ENCODE data around the gene C2CD2L. TPM values are rescaled to one million over a fixed set of nuclear protein-coding genes. Genes with fewer than 3 reads are reported as not detected.
A peak's percentile ranks its signal among the peaks of the same experiment; 100 is the strongest.

The C2CD2L gene
- total RNA-seq, 1 experiment from 2014 or later = 6.4 TPM

DNA sequence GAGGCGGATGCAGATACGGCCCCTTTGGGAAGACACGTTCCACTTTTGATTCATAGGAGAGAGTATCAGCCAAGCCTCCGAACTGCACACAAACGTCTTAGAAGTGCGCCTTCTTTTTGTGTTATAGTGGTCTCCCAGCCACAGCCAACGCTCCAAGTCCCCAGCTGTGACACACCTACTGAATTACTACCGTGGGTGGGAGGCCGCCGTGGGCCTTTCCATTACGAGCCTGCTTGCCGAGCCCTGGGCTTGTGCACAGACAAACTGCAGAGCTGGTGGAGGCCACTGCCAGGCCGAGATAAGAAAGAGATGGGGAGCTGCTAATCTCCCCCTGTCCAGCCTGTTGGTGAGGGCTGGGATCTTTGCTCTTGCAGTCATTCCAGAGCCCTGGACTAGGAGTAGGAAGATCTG is 21.7 kb upstream of the C2CD2L start (continued):
- TF ChIP-seq, protein P1, sequence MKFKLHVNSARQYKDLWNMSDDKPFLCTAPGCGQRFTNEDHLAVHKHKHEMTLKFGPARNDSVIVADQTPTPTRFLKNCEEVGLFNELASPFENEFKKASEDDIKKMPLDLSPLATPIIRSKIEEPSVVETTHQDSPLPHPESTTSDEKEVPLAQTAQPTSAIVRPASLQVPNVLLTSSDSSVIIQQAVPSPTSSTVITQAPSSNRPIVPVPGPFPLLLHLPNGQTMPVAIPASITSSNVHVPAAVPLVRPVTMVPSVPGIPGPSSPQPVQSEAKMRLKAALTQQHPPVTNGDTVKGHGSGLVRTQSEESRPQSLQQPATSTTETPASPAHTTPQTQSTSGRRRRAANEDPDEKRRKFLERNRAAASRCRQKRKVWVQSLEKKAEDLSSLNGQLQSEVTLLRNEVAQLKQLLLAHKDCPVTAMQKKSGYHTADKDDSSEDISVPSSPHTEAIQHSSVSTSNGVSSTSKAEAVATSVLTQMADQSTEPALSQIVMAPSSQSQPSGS (CRISPR knock-in tag; IDR thresholded peaks at IDR 0.05; ENCODE audit: borderline replicate concordance, low read depth) = no peak
- TF ChIP-seq ZNF423 (CRISPR knock-in tag; IDR thresholded peaks at IDR 0.05) = no peak

DNA sequence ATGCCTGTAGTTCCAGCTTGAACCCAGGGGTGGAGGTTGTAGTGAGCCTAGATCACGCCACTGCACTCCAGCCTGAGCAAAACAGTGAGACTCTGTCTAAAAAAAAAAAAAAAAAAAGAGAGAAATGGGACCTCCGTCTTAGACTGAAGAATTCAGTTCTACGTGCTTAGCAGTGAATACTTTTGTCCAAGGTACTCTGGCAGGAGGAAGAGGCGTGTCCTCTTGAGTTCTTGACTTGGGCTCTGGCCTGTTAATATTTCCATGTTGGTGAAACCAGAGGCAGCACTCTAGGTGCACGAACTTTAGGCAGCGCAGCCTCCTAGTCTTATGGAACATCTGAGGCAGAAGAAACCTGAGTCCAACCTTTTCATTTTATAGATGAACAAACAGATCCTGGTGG is 20.0 kb upstream of the C2CD2L start:
- H3K4me3 Mint-ChIP-seq = no peak overlapping the region
- TF ChIP-seq, protein P2, sequence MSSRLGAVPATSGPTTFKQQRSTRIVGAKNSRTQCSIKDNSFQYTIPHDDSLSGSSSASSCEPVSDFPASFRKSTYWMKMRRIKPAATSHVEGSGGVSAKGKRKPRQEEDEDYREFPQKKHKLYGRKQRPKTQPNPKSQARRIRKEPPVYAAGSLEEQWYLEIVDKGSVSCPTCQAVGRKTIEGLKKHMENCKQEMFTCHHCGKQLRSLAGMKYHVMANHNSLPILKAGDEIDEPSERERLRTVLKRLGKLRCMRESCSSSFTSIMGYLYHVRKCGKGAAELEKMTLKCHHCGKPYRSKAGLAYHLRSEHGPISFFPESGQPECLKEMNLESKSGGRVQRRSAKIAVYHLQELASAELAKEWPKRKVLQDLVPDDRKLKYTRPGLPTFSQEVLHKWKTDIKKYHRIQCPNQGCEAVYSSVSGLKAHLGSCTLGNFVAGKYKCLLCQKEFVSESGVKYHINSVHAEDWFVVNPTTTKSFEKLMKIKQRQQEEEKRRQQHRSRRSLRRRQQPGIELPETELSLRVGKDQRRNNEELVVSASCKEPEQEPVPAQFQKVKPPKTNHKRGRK (CRISPR knock-in tag; IDR thresholded peaks at IDR 0.05; ENCODE audit: borderline replicate concordance) = no peak
- no peak for TF ChIP-seq ZNF416 (CRISPR knock-in tag; IDR thresholded peaks at IDR 0.05)
- TF ChIP-seq, protein P3, sequence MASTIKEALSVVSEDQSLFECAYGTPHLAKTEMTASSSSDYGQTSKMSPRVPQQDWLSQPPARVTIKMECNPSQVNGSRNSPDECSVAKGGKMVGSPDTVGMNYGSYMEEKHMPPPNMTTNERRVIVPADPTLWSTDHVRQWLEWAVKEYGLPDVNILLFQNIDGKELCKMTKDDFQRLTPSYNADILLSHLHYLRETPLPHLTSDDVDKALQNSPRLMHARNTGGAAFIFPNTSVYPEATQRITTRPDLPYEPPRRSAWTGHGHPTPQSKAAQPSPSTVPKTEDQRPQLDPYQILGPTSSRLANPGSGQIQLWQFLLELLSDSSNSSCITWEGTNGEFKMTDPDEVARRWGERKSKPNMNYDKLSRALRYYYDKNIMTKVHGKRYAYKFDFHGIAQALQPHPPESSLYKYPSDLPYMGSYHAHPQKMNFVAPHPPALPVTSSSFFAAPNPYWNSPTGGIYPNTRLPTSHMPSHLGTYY (CRISPR knock-in tag; IDR thresholded peaks at IDR 0.05) = no peak
- TF ChIP-seq, protein P4, sequence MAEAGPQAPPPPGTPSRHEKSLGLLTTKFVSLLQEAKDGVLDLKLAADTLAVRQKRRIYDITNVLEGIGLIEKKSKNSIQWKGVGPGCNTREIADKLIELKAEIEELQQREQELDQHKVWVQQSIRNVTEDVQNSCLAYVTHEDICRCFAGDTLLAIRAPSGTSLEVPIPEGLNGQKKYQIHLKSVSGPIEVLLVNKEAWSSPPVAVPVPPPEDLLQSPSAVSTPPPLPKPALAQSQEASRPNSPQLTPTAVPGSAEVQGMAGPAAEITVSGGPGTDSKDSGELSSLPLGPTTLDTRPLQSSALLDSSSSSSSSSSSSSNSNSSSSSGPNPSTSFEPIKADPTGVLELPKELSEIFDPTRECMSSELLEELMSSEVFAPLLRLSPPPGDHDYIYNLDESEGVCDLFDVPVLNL (CRISPR knock-in tag; IDR thresholded peaks at IDR 0.05; ENCODE audit: borderline replicate concordance, low read depth) = no peak
- H3K9me3 Mint-ChIP-seq = no peaks in the 10 kb centered on the region
- DNase-seq (ENCODE audit: low spot score) = no peak
- no peaks in the 10 kb centered on the region for H3K27me3 Mint-ChIP-seq (ENCODE audit: low read depth)
- CTCF ChIA-PET = interaction anchor here (1.3 kb wide), 1 partner anchor 251 kb away, joined by 3 read pairs; no protein-coding TSS in a partner anchor
- H3K36me3 Mint-ChIP-seq = peaks cover 5% of the 10 kb centered on the region
- peaks cover 3% of the 10 kb centered on the region for H3K4me1 Mint-ChIP-seq
- no peak for ATAC-seq
- peak overlapping the region; percentile 65; the same call in 1 of the 2 replicates for H3K27ac Mint-ChIP-seq
- POLR2A ChIA-PET = no interaction called here

DNA sequence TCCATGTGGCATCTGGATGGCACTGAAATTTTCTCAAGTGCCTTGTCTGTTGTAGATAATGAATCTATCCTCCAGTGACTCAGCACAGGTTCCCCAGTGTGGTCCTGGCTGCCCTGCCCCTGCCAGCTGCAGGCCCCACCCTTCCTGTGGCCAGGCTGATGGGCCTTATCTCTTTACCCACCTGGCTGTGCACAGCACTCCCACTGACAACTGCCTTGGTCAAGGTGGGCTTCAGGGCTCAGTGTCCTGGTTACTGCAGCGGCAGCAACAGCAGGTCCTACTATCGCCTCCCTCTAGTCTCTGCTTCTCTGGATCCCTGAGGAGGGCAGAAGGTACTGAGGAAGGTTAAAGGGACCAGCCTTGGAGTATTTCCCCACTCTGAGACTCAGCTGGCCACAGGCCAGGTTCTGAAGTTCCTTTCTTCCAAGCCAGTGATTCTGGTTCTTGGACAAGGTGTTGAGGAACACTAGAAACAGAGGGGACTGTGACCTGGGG is 19.4 kb upstream of the C2CD2L start:
- Mint-ChIP-seq H3K27me3 (ENCODE audit: low read depth) (no peaks in the 10 kb centered on the region), H3K9me3 (no peaks in the 10 kb centered on the region), H3K4me1 (peaks cover 9% of the 10 kb centered on the region), H3K4me3 (no peak overlapping the region), H3K27ac (no peak overlapping the region), H3K36me3 (peaks cover 11% of the 10 kb centered on the region; the same call in 1 of the 2 replicates)
- TF ChIP-seq, protein P5, sequence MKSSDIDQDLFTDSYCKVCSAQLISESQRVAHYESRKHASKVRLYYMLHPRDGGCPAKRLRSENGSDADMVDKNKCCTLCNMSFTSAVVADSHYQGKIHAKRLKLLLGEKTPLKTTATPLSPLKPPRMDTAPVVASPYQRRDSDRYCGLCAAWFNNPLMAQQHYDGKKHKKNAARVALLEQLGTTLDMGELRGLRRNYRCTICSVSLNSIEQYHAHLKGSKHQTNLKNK (CRISPR knock-in tag; IDR thresholded peaks at IDR 0.05) = no peak
- TF ChIP-seq, protein P6, sequence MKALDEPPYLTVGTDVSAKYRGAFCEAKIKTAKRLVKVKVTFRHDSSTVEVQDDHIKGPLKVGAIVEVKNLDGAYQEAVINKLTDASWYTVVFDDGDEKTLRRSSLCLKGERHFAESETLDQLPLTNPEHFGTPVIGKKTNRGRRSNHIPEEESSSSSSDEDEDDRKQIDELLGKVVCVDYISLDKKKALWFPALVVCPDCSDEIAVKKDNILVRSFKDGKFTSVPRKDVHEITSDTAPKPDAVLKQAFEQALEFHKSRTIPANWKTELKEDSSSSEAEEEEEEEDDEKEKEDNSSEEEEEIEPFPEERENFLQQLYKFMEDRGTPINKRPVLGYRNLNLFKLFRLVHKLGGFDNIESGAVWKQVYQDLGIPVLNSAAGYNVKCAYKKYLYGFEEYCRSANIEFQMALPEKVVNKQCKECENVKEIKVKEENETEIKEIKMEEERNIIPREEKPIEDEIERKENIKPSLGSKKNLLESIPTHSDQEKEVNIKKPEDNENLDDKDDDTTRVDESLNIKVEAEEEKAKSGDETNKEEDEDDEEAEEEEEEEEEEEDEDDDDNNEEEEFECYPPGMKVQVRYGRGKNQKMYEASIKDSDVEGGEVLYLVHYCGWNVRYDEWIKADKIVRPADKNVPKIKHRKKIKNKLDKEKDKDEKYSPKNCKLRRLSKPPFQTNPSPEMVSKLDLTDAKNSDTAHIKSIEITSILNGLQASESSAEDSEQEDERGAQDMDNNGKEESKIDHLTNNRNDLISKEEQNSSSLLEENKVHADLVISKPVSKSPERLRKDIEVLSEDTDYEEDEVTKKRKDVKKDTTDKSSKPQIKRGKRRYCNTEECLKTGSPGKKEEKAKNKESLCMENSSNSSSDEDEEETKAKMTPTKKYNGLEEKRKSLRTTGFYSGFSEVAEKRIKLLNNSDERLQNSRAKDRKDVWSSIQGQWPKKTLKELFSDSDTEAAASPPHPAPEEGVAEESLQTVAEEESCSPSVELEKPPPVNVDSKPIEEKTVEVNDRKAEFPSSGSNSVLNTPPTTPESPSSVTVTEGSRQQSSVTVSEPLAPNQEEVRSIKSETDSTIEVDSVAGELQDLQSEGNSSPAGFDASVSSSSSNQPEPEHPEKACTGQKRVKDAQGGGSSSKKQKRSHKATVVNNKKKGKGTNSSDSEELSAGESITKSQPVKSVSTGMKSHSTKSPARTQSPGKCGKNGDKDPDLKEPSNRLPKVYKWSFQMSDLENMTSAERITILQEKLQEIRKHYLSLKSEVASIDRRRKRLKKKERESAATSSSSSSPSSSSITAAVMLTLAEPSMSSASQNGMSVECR (CRISPR knock-in tag; IDR thresholded peaks at IDR 0.05; ENCODE audit: borderline replicate concordance) = no peak
- DNase-seq (ENCODE audit: low spot score) (no peak), ATAC-seq (no peak)
- POLR2A ChIA-PET = no interaction called here
- CTCF ChIA-PET = interaction anchor here (1.3 kb wide), 1 partner anchor 250 kb away, joined by 3 read pairs; no protein-coding TSS in a partner anchor
